Measurements from ENCODE around the gene MOB3B.

Gene MOB3B

DNA sequence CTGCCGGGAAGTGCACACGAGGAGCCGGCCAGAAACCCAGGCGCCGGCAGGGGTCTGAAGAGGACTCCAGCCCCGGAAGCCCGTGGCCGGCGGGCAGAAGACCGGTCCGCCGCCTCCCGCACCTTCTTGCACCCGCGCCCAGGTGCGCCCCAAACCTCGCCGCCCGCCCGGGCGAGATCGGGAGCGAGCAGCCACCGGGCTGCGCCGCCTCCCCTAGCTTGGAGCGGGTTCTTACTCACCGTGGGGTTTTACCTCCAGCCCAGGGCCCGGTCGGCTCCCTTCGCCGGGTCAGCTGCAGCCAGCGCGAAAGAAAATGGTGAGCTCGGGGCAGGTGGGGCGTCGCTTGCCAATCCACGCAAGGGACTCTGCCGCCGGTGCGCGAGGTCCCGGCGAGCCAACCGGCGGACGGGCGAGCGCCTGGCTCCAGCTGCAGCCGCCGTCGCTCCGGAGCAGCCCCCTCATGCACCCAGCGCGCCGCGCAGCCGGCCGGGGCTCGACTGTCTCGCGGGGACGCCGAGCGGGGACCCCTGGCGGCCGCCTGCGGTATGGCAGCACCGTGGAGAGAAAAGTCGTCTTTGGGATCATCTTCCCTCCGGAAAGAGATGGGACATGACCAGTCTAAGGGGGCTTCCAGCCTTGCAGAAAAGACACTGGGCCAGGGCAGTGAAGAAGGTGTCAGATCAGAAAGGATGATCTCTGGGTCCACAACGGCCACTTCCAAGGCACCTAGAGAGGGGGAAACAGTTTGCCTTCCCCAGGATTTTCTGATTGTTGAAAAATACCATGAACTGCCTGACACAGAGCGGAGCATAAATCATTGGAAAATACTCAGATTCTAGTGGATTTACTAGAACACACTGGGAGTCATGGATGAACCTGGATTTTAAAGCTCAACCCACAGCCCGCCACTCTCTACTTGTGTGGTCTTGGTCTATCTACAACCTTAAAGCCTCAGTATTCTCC is at the start of gene MOB3B:
Gene MOB3B (minus strand): TSS at position 499 of the 963 bp plus-strand sequence. CDS start 74,264 bp downstream, outside the sequence.
- peak in 1 of 3 experiments; percentile 72 for DNase-seq

DNA sequence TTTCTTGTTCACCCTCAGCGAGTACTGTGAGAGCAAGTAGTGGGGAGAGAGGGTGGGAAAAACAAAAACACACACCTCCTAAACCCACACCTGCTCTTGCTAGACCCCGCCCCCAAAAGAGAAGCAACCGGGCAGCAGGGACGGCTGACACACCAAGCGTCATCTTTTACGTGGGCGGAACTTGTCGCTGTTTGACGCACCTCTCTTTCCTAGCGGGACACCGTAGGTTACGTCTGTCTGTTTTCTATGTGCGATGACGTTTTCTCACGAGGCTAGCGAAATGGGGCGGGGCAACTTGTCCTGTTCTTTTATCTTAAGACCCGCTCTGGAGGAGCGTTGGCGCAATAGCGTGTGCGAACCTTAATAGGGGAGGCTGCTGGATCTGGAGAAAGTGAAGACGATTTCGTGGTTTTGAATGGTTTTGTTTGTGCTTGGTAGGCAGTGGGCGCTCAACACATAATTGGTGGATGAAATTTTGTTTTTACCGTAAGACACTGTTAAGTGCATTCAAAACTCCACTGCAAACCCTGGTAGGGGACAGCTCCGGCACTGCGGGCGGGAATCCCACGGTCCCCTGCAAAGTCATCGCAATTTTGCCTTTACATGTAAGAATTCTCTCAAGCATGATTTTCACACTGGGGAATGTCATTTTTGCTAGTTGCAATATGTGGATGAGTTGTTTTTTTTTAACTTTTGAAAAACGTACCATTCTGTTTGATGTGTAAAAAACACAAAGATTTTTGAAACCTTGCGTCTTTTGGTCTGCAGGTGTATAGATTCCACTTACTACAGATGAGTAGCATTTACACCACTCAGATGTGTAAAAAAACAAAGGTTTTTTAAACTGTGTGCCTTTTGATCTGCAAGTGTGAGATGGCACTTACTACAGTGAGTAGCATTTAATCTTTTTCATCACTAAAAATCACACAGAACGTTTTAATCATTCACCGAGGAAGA is 44.3 kb upstream of the MOB3B start:
- DNase-seq, result peak; percentile 93 to 99 (median 97)

DNA sequence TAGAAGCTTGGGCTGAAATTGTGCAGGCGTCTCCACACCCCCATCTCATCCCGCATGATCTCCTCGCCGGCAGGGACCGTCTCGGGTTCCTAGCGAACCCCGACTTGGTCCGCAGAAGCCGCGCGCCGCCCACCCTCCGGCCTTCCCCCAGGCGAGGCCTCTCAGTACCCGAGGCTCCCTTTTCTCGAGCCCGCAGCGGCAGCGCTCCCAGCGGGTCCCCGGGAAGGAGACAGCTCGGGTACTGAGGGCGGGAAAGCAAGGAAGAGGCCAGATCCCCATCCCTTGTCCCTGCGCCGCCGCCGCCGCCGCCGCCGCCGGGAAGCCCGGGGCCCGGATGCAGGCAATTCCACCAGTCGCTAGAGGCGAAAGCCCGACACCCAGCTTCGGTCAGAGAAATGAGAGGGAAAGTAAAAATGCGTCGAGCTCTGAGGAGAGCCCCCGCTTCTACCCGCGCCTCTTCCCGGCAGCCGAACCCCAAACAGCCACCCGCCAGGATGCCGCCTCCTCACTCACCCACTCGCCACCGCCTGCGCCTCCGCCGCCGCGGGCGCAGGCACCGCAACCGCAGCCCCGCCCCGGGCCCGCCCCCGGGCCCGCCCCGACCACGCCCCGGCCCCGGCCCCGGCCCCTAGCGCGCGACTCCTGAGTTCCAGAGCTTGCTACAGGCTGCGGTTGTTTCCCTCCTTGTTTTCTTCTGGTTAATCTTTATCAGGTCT is 43.5 kb upstream of the MOB3B start, which contains the start of gene C9orf72:
Gene C9orf72 (minus strand): TSS at position 564 of the 716 bp plus-strand sequence. CDS start 6,361 bp downstream, outside the sequence.
- DNase-seq, result peak; percentile 85 to 89 (median 88)

DNA sequence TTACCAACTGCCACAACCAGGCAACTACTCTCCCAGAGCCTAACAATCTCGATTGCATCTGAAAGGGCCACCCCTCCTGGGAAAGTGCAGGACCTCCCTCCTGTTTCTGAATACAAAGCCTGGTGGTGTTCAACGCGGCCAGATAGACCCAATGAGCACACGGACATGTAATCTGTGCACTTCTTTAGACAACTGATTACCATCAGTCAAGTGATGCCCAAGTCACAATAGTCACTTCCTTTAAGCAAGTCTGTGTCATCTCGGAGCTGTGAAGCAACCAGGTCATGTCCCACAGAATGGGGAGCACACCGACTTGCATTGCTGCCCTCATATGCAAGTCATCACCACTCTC is 42.9 kb upstream of the MOB3B start:
- peak in 2 of 3 experiments; percentile 35 to 82 for DNase-seq

DNA sequence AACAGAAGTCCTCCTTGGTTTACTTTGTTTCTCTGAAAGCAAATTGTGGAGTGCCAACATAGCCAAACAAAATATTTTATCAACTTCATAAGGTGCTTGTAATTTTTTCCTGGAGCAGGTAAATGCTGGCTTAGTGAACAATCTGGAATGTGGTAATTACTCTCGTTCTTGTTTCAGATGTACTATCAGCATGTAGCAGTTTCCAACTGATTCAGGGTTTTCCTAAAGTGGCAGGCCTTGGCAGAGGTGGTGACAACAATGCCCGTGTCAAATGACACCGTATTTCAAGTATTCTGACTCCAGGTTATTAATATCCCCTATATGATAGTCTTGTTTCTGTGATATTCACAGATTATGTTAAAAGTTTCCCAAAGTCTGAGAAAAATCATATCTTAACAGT is 42.4 kb upstream of the MOB3B start:
- DNase-seq, result peak in 1 of 3 experiments; percentile 51

DNA sequence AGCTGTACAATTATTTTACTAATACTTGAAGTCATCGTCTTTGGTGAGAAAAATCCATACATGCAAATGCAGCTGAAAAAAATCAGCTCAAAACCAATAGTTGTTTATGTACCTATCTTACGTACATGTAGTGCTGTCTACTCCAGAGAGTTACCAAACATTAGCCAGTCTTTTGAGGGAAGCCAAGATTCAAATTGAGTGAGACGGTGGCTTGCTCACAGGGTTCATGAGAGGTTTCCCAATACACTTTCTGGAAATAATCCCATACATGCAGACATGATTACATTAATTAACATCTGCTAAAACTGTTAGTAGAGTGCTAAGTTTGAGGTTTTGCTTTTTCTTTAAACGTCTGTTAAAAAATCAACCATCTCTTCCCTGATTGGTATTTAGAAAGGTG is 41.4 kb upstream of the MOB3B start:
- no peak for DNase-seq

DNA sequence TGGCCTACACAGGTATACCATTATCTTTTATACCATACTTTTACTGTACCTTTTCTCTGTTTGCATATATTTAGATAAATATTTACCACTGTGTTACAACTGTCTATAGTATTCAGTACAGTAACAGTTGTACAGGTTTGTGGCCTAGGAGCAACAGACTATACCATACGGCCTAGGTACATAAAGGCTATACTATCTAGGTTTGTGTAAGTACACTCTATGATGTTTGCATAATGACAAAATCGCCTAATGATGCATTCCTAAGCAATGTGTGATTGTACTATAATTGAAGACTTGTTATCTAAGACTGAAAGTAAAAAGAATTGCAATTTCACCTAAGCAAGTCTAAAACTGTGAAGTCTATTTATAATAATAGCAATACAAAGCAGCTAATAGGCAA is 39.8 kb upstream of the MOB3B start:
- DNase-seq, result peak in 1 of 3 experiments; percentile 5

DNA sequence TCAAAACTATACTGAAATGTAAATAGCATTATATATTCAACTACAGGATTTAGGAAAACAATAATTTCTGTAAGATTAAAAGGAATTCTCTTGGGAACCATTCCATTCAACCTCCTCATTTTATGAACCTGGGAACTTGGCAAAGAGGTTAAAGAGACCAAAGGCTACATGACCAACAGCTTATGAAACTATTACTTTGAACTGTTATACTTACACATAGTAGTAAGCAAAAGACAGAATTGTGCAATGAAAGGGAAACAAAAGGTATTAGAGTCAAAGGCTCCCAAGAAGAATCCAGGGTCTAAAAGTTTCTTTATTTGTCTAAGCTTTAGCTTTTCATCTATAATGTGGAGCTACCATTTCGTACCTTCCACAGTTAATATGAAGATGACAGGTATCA is 36.5 kb upstream of the MOB3B start:
- no peak for DNase-seq

DNA sequence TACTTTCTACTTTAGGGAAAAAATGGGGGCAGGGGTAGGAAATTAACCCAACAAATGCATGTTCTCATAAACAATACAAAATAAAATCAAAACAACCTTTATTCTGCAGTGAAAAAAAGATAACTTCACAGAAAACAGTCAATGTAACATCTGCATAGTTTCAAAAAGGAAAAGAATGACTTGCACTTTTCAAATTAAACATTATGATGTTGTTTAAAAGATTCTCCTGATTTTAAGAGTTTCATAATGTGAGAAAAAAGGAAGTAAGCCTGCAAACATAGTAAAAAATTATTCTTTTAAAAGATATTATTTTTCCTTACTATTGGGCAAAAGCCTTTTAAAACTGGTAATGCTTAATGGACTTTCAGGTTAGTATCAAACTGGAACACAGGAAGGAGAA is 36.1 kb upstream of the MOB3B start:
- DNase-seq, result no peak

DNA sequence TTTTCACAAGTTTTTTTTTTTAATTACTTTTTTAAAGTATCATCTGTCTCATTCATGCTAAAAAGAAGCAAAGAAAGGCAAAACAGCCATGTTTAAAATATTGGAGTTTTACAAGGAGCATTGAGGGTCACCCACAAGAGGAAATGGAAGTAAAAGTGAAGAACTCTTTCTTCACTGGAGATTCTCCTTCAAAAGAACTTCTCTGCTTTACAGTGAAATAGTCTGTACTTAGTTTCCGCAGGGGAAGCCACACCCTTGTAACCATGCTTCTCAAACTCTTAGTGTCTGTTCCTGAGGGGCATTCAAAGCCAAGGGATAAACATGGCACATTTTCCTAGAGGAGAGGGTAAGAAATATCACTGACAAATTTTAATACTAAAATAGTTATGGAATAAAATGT is 35.1 kb upstream of the MOB3B start:
- no peak for DNase-seq

DNA sequence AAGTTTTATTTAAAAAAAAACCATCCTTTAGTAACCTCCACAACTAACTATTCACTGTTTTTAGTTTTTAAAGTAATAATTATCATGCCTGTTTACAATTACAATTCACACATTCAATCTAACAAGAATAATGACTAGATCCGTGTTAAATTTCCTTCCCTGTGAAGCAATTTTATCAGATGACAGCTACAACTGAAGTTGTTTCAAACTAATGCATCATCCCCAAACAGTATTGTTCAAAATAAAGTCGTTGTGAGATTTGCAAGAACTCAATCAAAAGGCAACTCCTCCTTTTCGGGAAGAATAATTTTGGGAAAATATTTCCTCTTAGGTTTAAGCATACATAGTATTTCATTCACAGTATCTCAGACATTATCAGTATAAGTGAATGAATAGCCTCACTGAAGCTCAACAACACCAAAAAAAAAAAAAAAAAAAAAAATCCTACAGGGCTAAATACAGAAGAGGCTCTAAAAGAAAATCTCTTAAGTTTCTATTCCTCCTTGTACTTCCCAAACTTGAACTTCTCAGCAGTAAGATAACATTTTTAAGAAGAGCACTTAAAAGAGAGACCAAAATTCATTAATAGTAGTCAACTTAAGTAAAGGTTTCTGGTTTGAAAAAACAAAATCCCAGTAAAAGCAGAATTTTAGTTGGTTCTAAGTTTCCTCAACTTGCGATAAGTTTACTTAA is 34.3 kb upstream of the MOB3B start:
- DNase-seq, result no peak

DNA sequence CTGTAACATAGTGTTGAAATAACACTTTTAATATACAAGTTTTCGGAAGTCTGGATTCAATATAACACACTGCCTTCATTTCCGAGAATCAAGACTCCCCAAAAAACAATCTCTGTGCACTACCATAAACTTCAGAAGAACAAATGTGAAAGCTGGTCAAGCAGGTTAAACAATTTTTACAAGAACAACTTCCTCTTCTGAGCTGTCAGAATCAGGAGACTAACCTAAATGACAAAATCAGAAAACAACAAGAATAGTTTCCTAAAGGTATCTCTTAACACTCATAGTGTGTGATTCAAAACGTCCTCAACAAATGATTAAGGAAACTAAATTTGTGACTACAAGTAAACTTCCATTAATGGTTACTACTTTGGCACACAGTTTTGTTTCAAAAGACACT is 32.1 kb upstream of the MOB3B start:
- no peak for DNase-seq

DNA sequence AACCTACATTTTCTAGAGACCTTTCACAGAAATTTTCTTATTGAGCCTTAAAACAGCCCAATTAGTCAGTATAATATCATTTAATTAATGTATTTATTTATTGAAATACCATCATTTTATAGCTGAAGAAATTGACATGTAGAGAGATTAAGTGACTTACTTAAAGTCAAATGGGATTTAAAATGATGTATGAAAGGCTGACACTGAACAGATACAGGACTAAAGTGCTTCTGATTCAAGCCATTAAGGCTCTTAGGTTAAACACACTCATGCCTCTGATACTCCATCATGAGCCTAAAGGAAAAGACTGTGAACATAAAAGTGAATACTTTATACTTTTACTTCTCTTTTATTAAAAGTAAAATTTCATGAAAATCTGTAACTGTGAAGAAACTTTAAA is 30.8 kb upstream of the MOB3B start:
- DNase-seq, result no peak

DNA sequence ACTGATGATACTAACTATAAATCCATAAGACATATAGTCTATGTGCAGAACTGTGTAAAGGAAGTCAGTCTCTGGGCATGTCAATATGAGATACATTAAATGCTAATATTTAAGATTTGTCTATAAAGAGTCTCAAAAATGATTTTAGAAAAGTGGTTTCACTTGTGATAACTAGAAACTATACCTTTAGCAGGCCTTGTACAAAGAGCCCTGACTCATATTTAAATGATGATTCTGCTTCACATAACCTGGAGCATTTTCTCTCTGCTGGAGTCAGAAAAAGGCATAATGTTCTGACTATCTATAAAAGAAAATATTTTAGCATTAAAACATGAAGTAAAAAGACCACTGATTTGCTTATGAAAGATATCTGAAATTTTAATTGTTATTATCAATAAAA is 28.7 kb upstream of the MOB3B start:
- DNase-seq, result no peak

DNA sequence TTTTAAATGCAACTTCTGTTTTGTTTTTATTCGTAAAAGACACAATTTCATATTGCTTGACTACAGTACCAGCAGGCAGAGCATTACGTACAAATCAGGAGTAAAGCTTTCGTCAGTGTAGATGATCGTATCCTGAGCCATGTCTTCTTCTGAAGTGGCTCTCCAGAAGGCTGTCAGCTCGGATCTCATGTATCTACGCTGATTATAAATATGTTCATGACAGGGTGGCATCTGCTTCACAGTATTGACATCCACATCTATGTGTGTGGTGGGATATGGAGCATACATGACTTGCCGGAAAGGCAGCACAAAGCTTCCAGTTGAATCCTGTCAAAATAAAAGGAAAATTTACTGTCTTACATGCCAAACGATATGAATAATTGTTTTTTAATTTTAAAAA is 26.9 kb upstream of the MOB3B start:
- no peak for DNase-seq

DNA sequence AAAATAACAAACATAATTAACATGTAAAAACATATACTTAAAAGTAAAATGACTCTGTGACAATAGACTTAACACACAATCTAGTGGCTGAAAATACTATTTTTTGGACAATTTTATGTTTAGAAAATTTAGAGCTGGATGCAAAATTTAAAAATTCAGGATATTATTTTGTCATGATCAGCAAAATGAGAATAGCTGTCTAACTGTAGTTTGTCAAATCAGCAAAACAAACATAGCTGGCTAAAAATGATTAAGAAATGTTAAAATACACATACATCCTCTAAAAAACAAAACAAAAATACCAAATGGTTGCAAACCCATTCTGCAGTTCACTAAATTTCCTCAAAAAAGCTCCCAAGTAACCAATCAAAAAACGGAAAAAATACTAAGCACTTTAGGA is 25.1 kb upstream of the MOB3B start:
- DNase-seq, result no peak

DNA sequence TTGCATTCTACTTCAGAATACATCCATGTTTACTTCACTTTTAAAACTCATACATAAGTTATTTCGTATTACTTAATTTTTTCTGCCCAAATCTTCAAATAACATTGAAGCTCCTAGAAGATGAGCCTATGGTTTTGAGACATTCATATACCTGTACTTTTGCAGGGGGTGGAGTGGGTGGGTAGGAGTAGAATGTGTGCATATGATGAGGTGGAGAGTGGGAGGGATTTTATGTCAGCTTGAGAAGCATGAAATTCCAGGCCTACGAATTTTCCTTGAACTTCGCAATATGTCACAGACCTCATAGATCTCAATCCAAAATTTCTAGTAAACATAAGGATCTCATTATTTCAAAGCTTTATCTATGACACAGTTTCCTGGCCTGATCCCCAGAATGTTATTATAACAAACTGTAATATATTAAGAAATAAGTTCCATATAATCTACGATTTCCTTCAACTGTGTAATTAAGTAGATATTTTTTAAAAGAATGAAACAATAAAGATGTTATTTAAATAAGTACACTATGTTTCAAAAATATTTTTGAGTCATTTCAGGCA is 19.7 kb upstream of the MOB3B start:
- no peak for DNase-seq

DNA sequence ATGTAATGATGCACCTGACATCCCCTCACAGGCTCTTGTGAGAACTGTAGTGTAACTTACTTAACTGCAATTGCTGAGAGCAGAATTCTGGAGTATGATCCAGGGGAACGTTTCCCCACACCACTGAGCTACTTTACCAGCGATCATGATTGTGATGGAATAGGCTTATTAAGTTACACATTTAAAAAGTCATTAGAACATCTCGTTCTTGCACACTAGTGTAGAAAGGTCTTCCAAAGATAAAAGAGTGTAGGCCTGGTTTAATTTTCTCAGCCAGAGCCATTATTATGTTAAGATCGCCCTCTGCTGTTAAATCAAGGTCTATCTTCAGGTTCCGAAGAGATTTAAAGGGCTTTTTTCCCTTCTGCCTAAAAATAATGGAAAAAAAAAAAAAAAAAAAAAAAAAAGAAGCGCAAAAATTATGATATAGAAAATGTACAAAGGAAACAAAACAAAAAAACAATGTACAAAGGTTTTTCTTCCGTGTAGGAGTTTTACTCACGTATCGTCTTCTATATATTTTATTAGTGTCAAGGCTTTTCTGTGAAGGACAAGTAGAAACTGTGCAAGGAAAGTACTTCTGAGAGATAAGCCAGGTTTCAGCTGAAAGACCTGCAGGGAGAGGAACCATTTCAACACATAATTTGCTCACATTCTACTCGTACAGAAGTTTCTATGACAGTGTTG is 18.6 kb upstream of the MOB3B start:
- peak; percentile 3 to 55 (median 5) for DNase-seq

DNA sequence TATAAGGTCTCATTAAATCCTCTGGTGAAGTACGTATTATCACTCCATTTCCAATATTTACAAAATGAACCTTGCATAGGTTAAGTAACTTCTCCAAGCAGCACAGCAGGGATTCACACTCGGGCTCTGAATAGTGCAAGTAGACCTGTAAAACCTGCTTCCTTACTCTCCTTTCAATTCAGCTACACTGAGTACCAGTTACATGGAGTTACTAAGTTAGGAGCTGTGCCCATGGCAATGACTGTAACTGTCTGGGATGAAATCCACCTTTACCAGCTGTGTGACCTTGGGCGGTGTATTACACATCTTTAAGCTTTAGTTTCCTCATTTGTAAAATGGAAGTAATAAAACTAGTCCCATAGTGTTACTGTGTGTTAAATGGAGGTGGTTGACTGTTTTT is 15.9 kb upstream of the MOB3B start:
- DNase-seq, result peak in 1 of 3 experiments; percentile 9

DNA sequence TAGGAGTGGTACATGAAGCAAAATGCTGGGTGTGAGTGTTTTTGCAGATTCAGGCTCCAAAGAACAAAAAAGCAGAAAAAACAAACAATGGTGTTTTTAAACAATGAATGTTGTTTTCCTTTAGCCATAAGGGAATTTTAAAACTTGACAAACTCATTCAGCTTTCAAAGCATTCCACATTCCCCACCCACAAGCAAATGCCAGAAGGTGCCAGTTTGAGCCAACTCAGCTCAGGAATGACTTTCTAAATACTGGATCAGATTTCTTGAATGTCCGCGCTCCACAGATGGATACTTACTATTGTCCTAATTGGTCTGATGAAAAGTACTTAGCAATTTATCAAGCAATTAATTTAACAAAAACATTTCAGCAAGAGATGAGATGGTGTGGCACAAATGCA is 12.9 kb upstream of the MOB3B start:
- no peak for DNase-seq

DNA sequence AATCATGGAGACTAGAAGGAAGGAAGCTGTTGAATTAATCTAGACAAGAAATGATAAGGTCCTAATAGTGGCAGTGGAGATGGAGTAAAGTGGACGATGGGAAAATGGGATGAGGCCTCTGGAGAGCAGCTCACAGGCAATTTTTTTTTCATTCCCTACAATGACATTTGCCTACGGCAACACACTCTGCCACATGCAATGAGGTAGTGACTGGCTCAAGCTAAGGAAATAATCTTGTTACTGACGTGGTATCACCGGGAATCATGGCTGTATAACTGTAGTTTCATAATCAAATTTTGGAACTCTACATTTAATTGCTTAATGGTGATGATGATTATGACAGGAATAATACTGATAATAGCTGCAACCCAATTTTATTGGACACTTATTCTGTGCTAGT is 12.1 kb upstream of the MOB3B start:
- DNase-seq, result no peak

Measured in NCI-H1417 (cell line).